ENCODE data around the gene TRDN. TPM values are rescaled to one million over a fixed set of nuclear protein-coding genes. Genes with fewer than 3 reads are reported as not detected.

Gene TRDN
- total RNA-seq, 1 experiment from 2014 or later, result 39.8 TPM

DNA sequence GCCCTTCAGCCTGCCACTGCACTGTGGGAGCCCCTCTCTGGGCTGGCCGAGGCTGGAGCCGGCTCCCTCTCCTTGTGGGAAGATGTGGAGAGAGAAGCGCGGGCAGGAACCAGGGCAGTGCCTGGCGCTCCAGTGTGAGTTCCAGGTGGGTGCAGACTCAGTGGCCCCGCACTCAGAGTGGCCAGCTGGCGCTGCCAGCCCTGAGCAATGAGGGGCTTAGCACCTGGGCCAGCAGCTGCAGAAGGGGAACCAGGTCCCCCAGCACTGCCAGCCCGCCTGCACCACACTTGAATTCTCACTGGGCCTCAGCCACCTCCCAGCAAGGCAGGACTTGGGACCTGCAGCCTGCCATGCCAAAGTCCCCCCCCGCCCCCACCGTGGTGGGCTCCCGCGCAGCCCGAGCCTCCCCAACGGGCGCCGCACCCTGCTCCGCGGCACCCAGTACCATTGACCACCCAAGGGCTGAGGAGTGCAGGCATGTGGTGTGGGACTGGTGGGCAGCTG is 434.8 kb downstream of the TRDN start (continued):
- TF ChIP-seq, protein P1, sequence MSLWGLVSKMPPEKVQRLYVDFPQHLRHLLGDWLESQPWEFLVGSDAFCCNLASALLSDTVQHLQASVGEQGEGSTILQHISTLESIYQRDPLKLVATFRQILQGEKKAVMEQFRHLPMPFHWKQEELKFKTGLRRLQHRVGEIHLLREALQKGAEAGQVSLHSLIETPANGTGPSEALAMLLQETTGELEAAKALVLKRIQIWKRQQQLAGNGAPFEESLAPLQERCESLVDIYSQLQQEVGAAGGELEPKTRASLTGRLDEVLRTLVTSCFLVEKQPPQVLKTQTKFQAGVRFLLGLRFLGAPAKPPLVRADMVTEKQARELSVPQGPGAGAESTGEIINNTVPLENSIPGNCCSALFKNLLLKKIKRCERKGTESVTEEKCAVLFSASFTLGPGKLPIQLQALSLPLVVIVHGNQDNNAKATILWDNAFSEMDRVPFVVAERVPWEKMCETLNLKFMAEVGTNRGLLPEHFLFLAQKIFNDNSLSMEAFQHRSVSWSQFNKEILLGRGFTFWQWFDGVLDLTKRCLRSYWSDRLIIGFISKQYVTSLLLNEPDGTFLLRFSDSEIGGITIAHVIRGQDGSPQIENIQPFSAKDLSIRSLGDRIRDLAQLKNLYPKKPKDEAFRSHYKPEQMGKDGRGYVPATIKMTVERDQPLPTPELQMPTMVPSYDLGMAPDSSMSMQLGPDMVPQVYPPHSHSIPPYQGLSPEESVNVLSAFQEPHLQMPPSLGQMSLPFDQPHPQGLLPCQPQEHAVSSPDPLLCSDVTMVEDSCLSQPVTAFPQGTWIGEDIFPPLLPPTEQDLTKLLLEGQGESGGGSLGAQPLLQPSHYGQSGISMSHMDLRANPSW (CRISPR knock-in tag; conservative IDR thresholded peaks at IDR 0.05; ENCODE audit: low read depth), result no peak
- TF ChIP-seq E2F1 (CRISPR knock-in tag; IDR thresholded peaks at IDR 0.05) (no peak), SMAD4 (CRISPR knock-in tag; IDR thresholded peaks at IDR 0.05) (no peak), ZNF263 (CRISPR knock-in tag; IDR thresholded peaks at IDR 0.05; ENCODE audit: low read depth) (no peak), TEAD1 (CRISPR knock-in tag; IDR thresholded peaks at IDR 0.05) (no peak), NR3C1 (CRISPR knock-in tag; conservative IDR thresholded peaks at IDR 0.05; ENCODE audit: low read depth) (no peak), PRRX2 (CRISPR knock-in tag; IDR thresholded peaks at IDR 0.05) (no peak), ZNF138 (CRISPR knock-in tag; conservative IDR thresholded peaks at IDR 0.05) (no peak), GTF2I (CRISPR knock-in tag; conservative IDR thresholded peaks at IDR 0.05) (no peak), HMGA2 (CRISPR knock-in tag; IDR thresholded peaks at IDR 0.05) (no peak), NR2C2 (CRISPR knock-in tag; IDR thresholded peaks at IDR 0.05) (no peak)
- TF ChIP-seq, protein P2, sequence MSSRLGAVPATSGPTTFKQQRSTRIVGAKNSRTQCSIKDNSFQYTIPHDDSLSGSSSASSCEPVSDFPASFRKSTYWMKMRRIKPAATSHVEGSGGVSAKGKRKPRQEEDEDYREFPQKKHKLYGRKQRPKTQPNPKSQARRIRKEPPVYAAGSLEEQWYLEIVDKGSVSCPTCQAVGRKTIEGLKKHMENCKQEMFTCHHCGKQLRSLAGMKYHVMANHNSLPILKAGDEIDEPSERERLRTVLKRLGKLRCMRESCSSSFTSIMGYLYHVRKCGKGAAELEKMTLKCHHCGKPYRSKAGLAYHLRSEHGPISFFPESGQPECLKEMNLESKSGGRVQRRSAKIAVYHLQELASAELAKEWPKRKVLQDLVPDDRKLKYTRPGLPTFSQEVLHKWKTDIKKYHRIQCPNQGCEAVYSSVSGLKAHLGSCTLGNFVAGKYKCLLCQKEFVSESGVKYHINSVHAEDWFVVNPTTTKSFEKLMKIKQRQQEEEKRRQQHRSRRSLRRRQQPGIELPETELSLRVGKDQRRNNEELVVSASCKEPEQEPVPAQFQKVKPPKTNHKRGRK (CRISPR knock-in tag; IDR thresholded peaks at IDR 0.05; ENCODE audit: borderline replicate concordance), result no peak
- TF ChIP-seq, protein P3, sequence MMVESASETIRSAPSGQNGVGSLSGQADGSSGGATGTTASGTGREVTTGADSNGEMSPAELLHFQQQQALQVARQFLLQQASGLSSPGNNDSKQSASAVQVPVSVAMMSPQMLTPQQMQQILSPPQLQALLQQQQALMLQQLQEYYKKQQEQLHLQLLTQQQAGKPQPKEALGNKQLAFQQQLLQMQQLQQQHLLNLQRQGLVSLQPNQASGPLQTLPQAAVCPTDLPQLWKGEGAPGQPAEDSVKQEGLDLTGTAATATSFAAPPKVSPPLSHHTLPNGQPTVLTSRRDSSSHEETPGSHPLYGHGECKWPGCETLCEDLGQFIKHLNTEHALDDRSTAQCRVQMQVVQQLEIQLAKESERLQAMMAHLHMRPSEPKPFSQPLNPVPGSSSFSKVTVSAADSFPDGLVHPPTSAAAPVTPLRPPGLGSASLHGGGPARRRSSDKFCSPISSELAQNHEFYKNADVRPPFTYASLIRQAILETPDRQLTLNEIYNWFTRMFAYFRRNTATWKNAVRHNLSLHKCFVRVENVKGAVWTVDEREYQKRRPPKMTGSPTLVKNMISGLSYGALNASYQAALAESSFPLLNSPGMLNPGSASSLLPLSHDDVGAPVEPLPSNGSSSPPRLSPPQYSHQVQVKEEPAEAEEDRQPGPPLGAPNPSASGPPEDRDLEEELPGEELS (CRISPR knock-in tag; IDR thresholded peaks at IDR 0.05), result no peak

- H3K27me3 Mint-ChIP-seq (ENCODE audit: low read depth), result no peaks in the 10 kb centered on the region
- no peak for TF ChIP-seq TEAD4 (CRISPR knock-in tag; IDR thresholded peaks at IDR 0.05)
- no peak for TF ChIP-seq ZNF317 (CRISPR knock-in tag; IDR thresholded peaks at IDR 0.05; ENCODE audit: borderline replicate concordance, low read depth)
- no peak for TF ChIP-seq ZNF396 (CRISPR knock-in tag; IDR thresholded peaks at IDR 0.05; ENCODE audit: borderline replicate concordance)
- TF ChIP-seq SOX15 (CRISPR knock-in tag; IDR thresholded peaks at IDR 0.05), result no peak
- TF ChIP-seq E2F1 (CRISPR knock-in tag; IDR thresholded peaks at IDR 0.05), result no peak
- no peak for TF ChIP-seq ZNF423 (CRISPR knock-in tag; IDR thresholded peaks at IDR 0.05)
- TF ChIP-seq IRF2 (CRISPR knock-in tag; IDR thresholded peaks at IDR 0.05; ENCODE audit: borderline replicate concordance, low read depth), result no peak
- TF ChIP-seq TEAD1 (CRISPR knock-in tag; IDR thresholded peaks at IDR 0.05), result no peak
- TF ChIP-seq, protein P4, sequence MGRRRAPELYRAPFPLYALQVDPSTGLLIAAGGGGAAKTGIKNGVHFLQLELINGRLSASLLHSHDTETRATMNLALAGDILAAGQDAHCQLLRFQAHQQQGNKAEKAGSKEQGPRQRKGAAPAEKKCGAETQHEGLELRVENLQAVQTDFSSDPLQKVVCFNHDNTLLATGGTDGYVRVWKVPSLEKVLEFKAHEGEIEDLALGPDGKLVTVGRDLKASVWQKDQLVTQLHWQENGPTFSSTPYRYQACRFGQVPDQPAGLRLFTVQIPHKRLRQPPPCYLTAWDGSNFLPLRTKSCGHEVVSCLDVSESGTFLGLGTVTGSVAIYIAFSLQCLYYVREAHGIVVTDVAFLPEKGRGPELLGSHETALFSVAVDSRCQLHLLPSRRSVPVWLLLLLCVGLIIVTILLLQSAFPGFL (CRISPR knock-in tag; IDR thresholded peaks at IDR 0.05; ENCODE audit: borderline replicate concordance), result no peak
- TF ChIP-seq NFATC4 (CRISPR knock-in tag; IDR thresholded peaks at IDR 0.05), result no peak
- no peak for TF ChIP-seq ZNF219 (CRISPR knock-in tag; IDR thresholded peaks at IDR 0.05; ENCODE audit: borderline replicate concordance)
- ATAC-seq (no peak), DNase-seq (ENCODE audit: low spot score) (no peak)
- no peak overlapping the region for H3K27ac Mint-ChIP-seq
- ChIA-PET CTCF (no interaction called here), POLR2A (no interaction called here)
- H3K4me1 Mint-ChIP-seq, result no peaks in the 10 kb centered on the region
- H3K4me3 Mint-ChIP-seq, result no peak overlapping the region
- no peaks in the 10 kb centered on the region for H3K9me3 Mint-ChIP-seq
- no peaks in the 10 kb centered on the region for H3K36me3 Mint-ChIP-seq
These were observed 443.5 kb downstream of the TRDN start for GRCh38 chr6:123193298-123193697.
